Thyroid gland (tissue), 4 donors: ENCODE measurements around the gene FBXL13. TPM values are rescaled to one million over a fixed set of nuclear protein-coding genes. Genes with fewer than 3 reads are reported as not detected.

ENCODE experiments used
- DNase-seq, 2 donors: peaks; one replicate each; pipeline ENCODE4 v3.0.0-alpha.2; 2019
- H3K27ac ChIP-seq, 3 donors: fragments of 200-600 bp; sonication (generic); 1 replicate in 2 of 3; 2 replicates in 1 of 3; pipeline ENCODE4 v1.5.1; 2016 to 2019; ENCODE audit warnings: mild to moderate bottlenecking in 1 of 3, moderate library complexity in 1 of 3
- H3K27me3 ChIP-seq: fragments of 200-600 bp; sonication (generic); one replicate; pipeline ENCODE4 v1.5.1; 2019
- H3K36me3 ChIP-seq, 2 donors: fragments of 200-600 bp; sonication (generic); one replicate each; pipeline ENCODE4 v1.5.1; 2016 to 2019
- H3K4me1 ChIP-seq, 2 donors: fragments of 200-600 bp; sonication (generic); one replicate each; pipeline ENCODE4 v1.5.1; 2017 to 2019
- H3K4me3 ChIP-seq, 3 donors: fragments of 200-600 bp; sonication (generic); replicated peaks in 1 of 3; 1 replicate in 2 of 3; 2 replicates in 1 of 3; pipeline ENCODE4 v1.5.1; 2016; ENCODE audit warnings: mild to moderate bottlenecking in 1 of 3
- H3K9me3 ChIP-seq: fragments of 200-600 bp; sonication (generic); one replicate; pipeline ENCODE4 v1.5.1; 2017
- POLR2A ChIP-seq, 2 donors: fragments of 450-650 bp; IDR thresholded peaks; one replicate each; pipeline ENCODE4 v1.6.1; 2017; ENCODE audit warnings: antibody characterized with exemption in 2 of 2, mild to moderate bottlenecking in 2 of 2, moderate library complexity in 1 of 2
- WGBS, 2 donors: methylation state at CpG; one replicate each; pipeline ENCODE4 v1.1.5; 2017; 5-methylcytosine and 5-hydroxymethylcytosine counted together
- intact Hi-C: fragments of 100-400 bp; cut with DNase I; formaldehyde crosslinking; loops from one replicate; pipeline ENCODE4 v1.15.1; 2023
- total RNA-seq, 4 donors: library from RNA; depleted of rRNA; stranded (reverse); fragments of >200 nt; gene quantifications; one replicate each; pipeline ENCODE4 v1.2.3, GENCODE V29; 2016
- TF ChIP-seq, protein P1 (sequence below), 6 experiments: fragments of 200-600 bp in 3 of 6; fragments of 450-650 bp in 3 of 6; sonication (generic) in 3 of 6; IDR thresholded peaks; one replicate each; pipeline ENCODE4 v1.5.1; 2016 to 2019; ENCODE audit warnings: antibody characterized with exemption in 6 of 6, mild to moderate bottlenecking in 2 of 6, inconsistent platforms in 1 of 6, moderate library complexity in 1 of 6

Gene FBXL13
- total RNA-seq, 4 donors from 2014 or later = 4.2 to 9.6 (median 5.0) TPM

DNA sequence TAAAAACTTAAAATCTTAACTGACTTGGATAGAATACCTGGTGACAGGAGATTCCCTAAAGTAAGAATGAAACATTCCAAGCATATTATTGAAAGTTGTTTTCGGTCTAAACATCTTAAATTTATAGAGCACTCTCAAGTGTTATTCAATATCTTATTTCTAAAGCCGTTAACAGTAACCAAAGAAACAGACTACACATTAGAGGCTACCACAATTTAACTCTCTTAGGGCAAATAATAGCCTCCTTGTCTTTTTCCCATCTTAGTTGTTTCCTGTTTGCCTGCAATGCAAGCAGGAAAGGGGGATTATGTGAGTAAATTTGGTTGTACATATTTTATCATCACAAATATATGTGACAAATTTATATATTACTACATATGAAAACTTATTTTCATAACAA, 42.9 kb upstream of the FBXL13 start:
- intact Hi-C loops = no loop called here
- no peaks in the 10 kb centered on the region for H3K9me3 ChIP-seq
- no peak for DNase-seq
- H3K27ac ChIP-seq = no peak overlapping the region
- WGBS, 2 donors = 91 to 97% methylated on average over 2 of the region's 2 CpGs
- no peak for TF ChIP-seq POLR2A (IDR thresholded peaks at IDR 0.05)
- TF ChIP-seq, protein P1, sequence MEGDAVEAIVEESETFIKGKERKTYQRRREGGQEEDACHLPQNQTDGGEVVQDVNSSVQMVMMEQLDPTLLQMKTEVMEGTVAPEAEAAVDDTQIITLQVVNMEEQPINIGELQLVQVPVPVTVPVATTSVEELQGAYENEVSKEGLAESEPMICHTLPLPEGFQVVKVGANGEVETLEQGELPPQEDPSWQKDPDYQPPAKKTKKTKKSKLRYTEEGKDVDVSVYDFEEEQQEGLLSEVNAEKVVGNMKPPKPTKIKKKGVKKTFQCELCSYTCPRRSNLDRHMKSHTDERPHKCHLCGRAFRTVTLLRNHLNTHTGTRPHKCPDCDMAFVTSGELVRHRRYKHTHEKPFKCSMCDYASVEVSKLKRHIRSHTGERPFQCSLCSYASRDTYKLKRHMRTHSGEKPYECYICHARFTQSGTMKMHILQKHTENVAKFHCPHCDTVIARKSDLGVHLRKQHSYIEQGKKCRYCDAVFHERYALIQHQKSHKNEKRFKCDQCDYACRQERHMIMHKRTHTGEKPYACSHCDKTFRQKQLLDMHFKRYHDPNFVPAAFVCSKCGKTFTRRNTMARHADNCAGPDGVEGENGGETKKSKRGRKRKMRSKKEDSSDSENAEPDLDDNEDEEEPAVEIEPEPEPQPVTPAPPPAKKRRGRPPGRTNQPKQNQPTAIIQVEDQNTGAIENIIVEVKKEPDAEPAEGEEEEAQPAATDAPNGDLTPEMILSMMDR (IDR thresholded peaks at IDR 0.05) = no peak
- H3K4me1 ChIP-seq = no peaks in the 10 kb centered on the region
- H3K27me3 ChIP-seq = no peaks in the 10 kb centered on the region
- H3K36me3 ChIP-seq = peaks cover 5 to 8% of the 10 kb centered on the region in 2 donors
- no peak overlapping the region for H3K4me3 ChIP-seq

DNA sequence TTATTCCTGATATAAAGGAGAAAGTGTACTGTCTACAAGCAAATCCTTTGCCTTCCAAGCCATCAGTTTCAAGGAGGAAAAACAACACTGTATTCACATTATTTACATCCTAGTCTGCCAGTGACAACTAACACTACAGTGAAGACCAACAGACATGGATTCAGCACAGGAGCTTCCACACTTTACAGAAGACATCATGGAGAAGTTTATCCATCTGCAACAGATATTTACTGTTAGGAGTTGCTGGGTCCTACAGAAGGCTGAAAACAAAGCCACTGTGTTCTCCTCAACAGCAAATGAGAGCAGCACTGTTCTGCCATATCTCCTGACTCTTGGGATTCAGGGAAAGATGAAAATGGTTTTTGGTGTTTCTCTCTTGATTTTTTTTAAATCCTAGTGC, 42.4 kb upstream of the FBXL13 start:
- Histone ChIP-seq H3K4me3 (no peak overlapping the region), H3K27me3 (no peaks in the 10 kb centered on the region), H3K9me3 (no peaks in the 10 kb centered on the region), H3K36me3 (peaks cover 5 to 8% of the 10 kb centered on the region in 2 donors), H3K4me1 (no peaks in the 10 kb centered on the region), H3K27ac (no peak overlapping the region)
- intact Hi-C loops = no loop called here
- TF ChIP-seq, protein P1 (IDR thresholded peaks at IDR 0.05) = no peak
- no peak for TF ChIP-seq POLR2A (IDR thresholded peaks at IDR 0.05)
- DNase-seq = no peak

DNA sequence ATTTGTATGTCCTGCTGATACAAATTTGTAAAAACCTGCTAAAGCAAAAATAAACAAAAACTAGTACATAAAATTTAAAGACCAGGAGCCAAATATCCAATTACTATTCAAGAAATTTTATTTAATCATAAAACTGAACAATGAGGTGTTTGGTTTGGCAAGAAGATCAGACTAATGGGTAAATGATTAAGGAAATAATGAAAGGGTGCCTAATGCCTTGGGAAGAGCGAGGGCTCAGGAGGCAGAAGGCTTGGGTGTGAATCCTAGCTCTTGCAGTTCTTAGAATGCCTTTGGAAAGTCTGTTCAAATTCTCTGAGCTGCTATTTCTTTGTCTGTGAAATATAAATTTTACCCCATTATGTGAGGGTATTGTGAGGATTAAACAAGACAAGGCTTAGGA, 41.9 kb upstream of the FBXL13 start:
- DNase-seq = no peak
- Histone ChIP-seq H3K27ac (no peak overlapping the region), H3K27me3 (no peaks in the 10 kb centered on the region), H3K9me3 (no peaks in the 10 kb centered on the region), H3K36me3 (peaks cover 5 to 8% of the 10 kb centered on the region in 2 donors), H3K4me3 (no peak overlapping the region), H3K4me1 (no peaks in the 10 kb centered on the region)
- 88 to 100% methylated on average over 1 of the region's 1 CpG for WGBS, 2 donors
- intact Hi-C loops = no loop called here
- TF ChIP-seq, protein P1 (IDR thresholded peaks at IDR 0.05) = no peak

DNA sequence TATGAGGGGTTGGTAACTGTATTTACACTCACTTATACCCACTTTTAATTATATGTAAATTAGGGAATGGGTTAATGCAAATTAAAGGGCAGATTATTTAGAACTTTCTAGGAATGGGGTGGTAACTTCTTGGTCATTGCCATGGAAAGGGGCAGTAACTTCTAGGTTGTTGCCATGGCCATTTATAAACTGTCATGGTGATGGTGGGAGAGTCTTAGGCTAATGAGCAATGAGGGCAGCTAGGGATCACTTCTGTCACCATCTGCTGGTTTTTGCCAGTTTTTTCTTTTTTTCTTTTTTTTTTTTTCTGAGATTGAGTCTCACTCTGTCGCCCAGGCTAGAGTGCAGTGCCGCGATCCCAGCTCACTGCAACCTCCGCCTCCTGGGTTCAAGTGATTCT, 41.2 kb upstream of the FBXL13 start:
- Histone ChIP-seq H3K9me3 (no peaks in the 10 kb centered on the region), H3K27ac (no peak overlapping the region), H3K4me1 (no peaks in the 10 kb centered on the region), H3K36me3 (peaks cover under 1 to 5% of the 10 kb centered on the region in 2 donors), H3K4me3 (no peak overlapping the region), H3K27me3 (no peaks in the 10 kb centered on the region)
- TF ChIP-seq, protein P1 (IDR thresholded peaks at IDR 0.05) = no peak
- no peak for TF ChIP-seq POLR2A (IDR thresholded peaks at IDR 0.05)
- 93 to 95% methylated on average over 4 of the region's 4 CpGs for WGBS, 2 donors
- DNase-seq = no peak
- intact Hi-C loops = no loop called here

DNA sequence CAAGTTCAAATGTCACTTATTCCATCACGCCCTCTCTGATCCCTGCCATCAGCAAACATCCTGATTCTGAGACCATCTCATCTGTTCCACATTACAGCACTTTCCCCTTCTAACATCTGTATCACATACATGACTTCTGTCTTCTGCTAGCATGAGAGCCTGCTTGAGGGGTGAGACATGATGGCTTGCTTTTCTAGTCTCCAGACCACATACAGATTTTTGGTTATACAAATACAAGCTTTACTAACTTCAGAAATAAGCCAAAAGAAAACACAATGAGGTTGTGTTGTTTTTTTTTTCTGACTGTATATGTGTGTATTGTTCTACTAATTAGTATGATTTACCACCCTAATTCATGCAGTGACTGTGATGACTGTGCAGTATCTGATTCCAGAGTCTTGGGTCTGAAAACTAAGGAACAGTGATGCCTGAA, 40.0 kb upstream of the FBXL13 start:
- intact Hi-C loops = no loop called here
- Histone ChIP-seq H3K27me3 (no peaks in the 10 kb centered on the region), H3K9me3 (no peaks in the 10 kb centered on the region), H3K36me3 (no peaks in the 10 kb centered on the region), H3K4me3 (no peak overlapping the region), H3K27ac (no peak overlapping the region), H3K4me1 (no peaks in the 10 kb centered on the region)
- TF ChIP-seq POLR2A (IDR thresholded peaks at IDR 0.05) = no peak
- TF ChIP-seq, protein P1 (IDR thresholded peaks at IDR 0.05) = no peak
- no peak for DNase-seq
- 95 to 96% methylated on average over 1 of the region's 1 CpG for WGBS, 2 donors
